SU-DHL-6 (cell line): ENCODE measurements around the gene LLCFC1.

Experiments used
- H2AFZ ChIP-seq: fragments of 200-600 bp; sonication (generic); 2 replicates; pipeline ENCODE4 v1.6.1; 2014; ENCODE audit warnings: low read depth, mild to moderate bottlenecking, moderate library complexity, mixed read lengths, antibody characterized with exemption, low read length; ENCODE audit not compliant: severe bottlenecking
- H3F3A ChIP-seq: fragments of 200-600 bp; shearing (Covaris generic); 2 replicates; pipeline ENCODE4 v1.6.0; 2016; ENCODE audit warnings: antibody characterized with exemption, mild to moderate bottlenecking; ENCODE audit not compliant: insufficient read depth
- H3K27ac ChIP-seq: fragments of 200-600 bp; sonication (generic); 2 replicates; pipeline ENCODE4 v1.5.1; 2016; ENCODE audit warnings: low read depth, mild to moderate bottlenecking, low read length, moderate library complexity, mixed read lengths
- H3K27me3 ChIP-seq: fragments of 200-600 bp; sonication (generic), shearing (Covaris generic); 2 replicates; pipeline ENCODE4 v1.6.0; 2014; ENCODE audit warnings: mild to moderate bottlenecking, low read length
- H3K36me3 ChIP-seq: fragments of 200-600 bp; sonication (generic); 2 replicates; pipeline ENCODE4 v1.6.1; 2014; ENCODE audit warnings: mild to moderate bottlenecking, low read length, mixed read lengths
- H3K4me2 ChIP-seq: fragments of 300-600, 200-600 bp; shearing (Covaris generic), sonication (generic); 2 replicates; pipeline ENCODE4 v1.6.0; 2014; ENCODE audit warnings: low read length, low read depth, mild to moderate bottlenecking; ENCODE audit not compliant: poor library complexity, severe bottlenecking
- H3K4me3 ChIP-seq: fragments of 200-600 bp; sonication (generic); 2 replicates; pipeline ENCODE4 v1.5.1; 2014; ENCODE audit warnings: antibody characterized with exemption, low read length, mild to moderate bottlenecking, mixed read lengths; ENCODE audit not compliant: insufficient read depth, poor library complexity, severe bottlenecking
- H3K79me2 ChIP-seq: fragments of 200-600 bp; sonication (generic); 2 replicates; pipeline ENCODE4 v1.6.1; 2014; ENCODE audit warnings: mild to moderate bottlenecking, low read length, moderate library complexity; ENCODE audit not compliant: insufficient read depth
- H3K9ac ChIP-seq: fragments of 200-600 bp; sonication (generic); 2 replicates; pipeline ENCODE4 v1.7.0; 2014; ENCODE audit warnings: mild to moderate bottlenecking, low read length
- H3K9me2 ChIP-seq: fragments of 200-600 bp; sonication (generic); replicated peaks from 2 replicates; pipeline ENCODE4 v1.6.1; 2014; ENCODE audit warnings: low read length; ENCODE audit not compliant: insufficient read depth
- H3K9me3 ChIP-seq: fragments of 200-600 bp; sonication (generic); 2 replicates; pipeline ENCODE4 v1.6.1; 2014; ENCODE audit warnings: low read length, mixed read lengths; ENCODE audit not compliant: insufficient read depth
- H4K20me1 ChIP-seq: fragments of 200-600 bp; sonication (generic); 2 replicates; pipeline ENCODE4 v1.6.1; 2014; ENCODE audit warnings: low read depth, mild to moderate bottlenecking, antibody characterized with exemption, low read length, moderate library complexity, mixed read lengths
- CTCF ChIP-seq: fragments of 200-600 bp; sonication (generic); IDR thresholded peaks from one replicate; pipeline ENCODE4 v1.5.1; 2017; ENCODE audit warnings: antibody characterized with exemption, mild to moderate bottlenecking, low read length, moderate library complexity; ENCODE audit not compliant: insufficient read depth, poor library complexity, severe bottlenecking
- EZH2phosphoT487 ChIP-seq: fragments of 200-600 bp; sonication (generic), shearing (Covaris generic); conservative IDR thresholded peaks from 2 replicates; pipeline ENCODE4 v1.6.1; 2018; ENCODE audit warnings: mild to moderate bottlenecking, antibody characterized with exemption, low read length, moderate library complexity, mixed read lengths

The LLCFC1 gene

GRCh38 chr7:142939226-142939910, at the start of gene LLCFC1:
Gene LLCFC1, plus strand, starts transcription at chr7:142939484. Its CDS starts 138 bp downstream, at chr7:142939622.
- Histone ChIP-seq H4K20me1 (no peaks in the 10 kb centered on the region), H3K4me2 (no peak within 1 kb of the TSS), H3K9me2 (no peaks in the 10 kb centered on the region), H2AFZ (no peak within 1 kb of the TSS), H3F3A (no peaks in the 10 kb centered on the region), H3K9ac (no peak within 1 kb of the TSS), H3K79me2 (no peaks in the 10 kb centered on the region), H3K4me3 (no peak within 1 kb of the TSS), H3K36me3 (no peaks in the 10 kb centered on the region), H3K27me3 (no peaks in the 10 kb centered on the region), H3K9me3 (no peaks in the 10 kb centered on the region), H3K27ac (no peak within 1 kb of the TSS)
- TF ChIP-seq EZH2phosphoT487 (no peak), CTCF (peak; percentile 17)

GRCh38 chr7:142889816-142890215, 49.5 kb upstream of the LLCFC1 start:
- no peaks in the 10 kb centered on the region for H3K9me3 ChIP-seq
- TF ChIP-seq EZH2phosphoT487 (no peak), CTCF (no peak)

GRCh38 chr7:142890874-142891485, 48.3 kb upstream of the LLCFC1 start:
- H3K4me2 ChIP-seq = no peak overlapping the region
- H3K27ac ChIP-seq = no peak overlapping the region
- H4K20me1 ChIP-seq = no peaks in the 10 kb centered on the region
- TF ChIP-seq CTCF = no peak
- TF ChIP-seq EZH2phosphoT487 = no peak
- H2AFZ ChIP-seq = no peak overlapping the region
- H3K36me3 ChIP-seq = no peaks in the 10 kb centered on the region
- no peaks in the 10 kb centered on the region for H3K79me2 ChIP-seq
- no peaks in the 10 kb centered on the region for H3K9me2 ChIP-seq
- H3K9ac ChIP-seq = no peak overlapping the region
- H3K27me3 ChIP-seq = no peaks in the 10 kb centered on the region
- no peaks in the 10 kb centered on the region for H3K9me3 ChIP-seq
- no peak overlapping the region for H3K4me3 ChIP-seq
- H3F3A ChIP-seq = no peaks in the 10 kb centered on the region

More at GRCh38 chr7:142889816-142890215, 49.5 kb upstream of the LLCFC1 start:
- Histone ChIP-seq H3K4me3 (no peak overlapping the region), H3K27me3 (no peaks in the 10 kb centered on the region), H3K36me3 (no peaks in the 10 kb centered on the region), H4K20me1 (no peaks in the 10 kb centered on the region), H3F3A (no peaks in the 10 kb centered on the region), H3K9ac (no peak overlapping the region), H3K79me2 (no peaks in the 10 kb centered on the region), H3K9me2 (no peaks in the 10 kb centered on the region), H2AFZ (no peak overlapping the region), H3K4me2 (no peak overlapping the region), H3K27ac (no peak overlapping the region)
